Forelimb muscle (tissue), 1 donor: ENCODE results near the gene PDCD10. TPM values are rescaled to one million over a fixed set of nuclear protein-coding genes. Genes with fewer than 3 reads are reported as not detected.

Experiments
- DNase-seq: peaks from one replicate; pipeline ENCODE4 v3.0.0-alpha.2; 2013; ENCODE audit warnings: low read depth
- polyA plus RNA-seq: library from polyadenylated mRNA; unstranded; fragments of 120-200 nt; gene quantifications from one replicate; pipeline ENCODE4 v1.2.1, GENCODE V29; 2013; ENCODE audit not compliant: insufficient read length

The PDCD10 gene
- polyA plus RNA-seq: 23.8 TPM

GRCh38 chr3:167734498-167735232 is at the start of gene PDCD10:
TSS of gene PDCD10 (minus strand) at chr3:167734892. CDS start at chr3:167720157, 14,735 bp downstream.
- peak; percentile 95 for DNase-seq

- no peak for DNase-seq
Measured at GRCh38 chr3:167783781-167784180, 49.1 kb upstream of the PDCD10 start.

- DNase-seq: no peak
Measured at GRCh38 chr3:167780214-167780883, 45.7 kb upstream of the PDCD10 start.

- DNase-seq: no peak
Measured at GRCh38 chr3:167777356-167777755, 42.7 kb upstream of the PDCD10 start.

GRCh38 chr3:167776066-167776685 is 41.5 kb upstream of the PDCD10 start:
- DNase-seq: no peak

- no peak for DNase-seq
Measured at GRCh38 chr3:167773584-167773983, 38.9 kb upstream of the PDCD10 start.

GRCh38 chr3:167772992-167773391 is 38.3 kb upstream of the PDCD10 start:
- no peak for DNase-seq

- no peak for DNase-seq
Measured at GRCh38 chr3:167762296-167762695, 27.6 kb upstream of the PDCD10 start.

- no peak for DNase-seq
Measured at GRCh38 chr3:167761302-167761701, 26.6 kb upstream of the PDCD10 start.

- no peak for DNase-seq
Measured at GRCh38 chr3:167754049-167754448, 19.4 kb upstream of the PDCD10 start.

GRCh38 chr3:167750272-167750971 is 15.7 kb upstream of the PDCD10 start:
- DNase-seq: no peak

- DNase-seq: no peak
Measured at GRCh38 chr3:167749728-167750127, 15.0 kb upstream of the PDCD10 start.

GRCh38 chr3:167749209-167749608 is 14.5 kb upstream of the PDCD10 start:
- no peak for DNase-seq

- no peak for DNase-seq
Measured at GRCh38 chr3:167743799-167744198, 9.1 kb upstream of the PDCD10 start.

GRCh38 chr3:167742338-167742737 is 7.6 kb upstream of the PDCD10 start:
- DNase-seq: no peak

GRCh38 chr3:167740961-167741587 is 6.4 kb upstream of the PDCD10 start:
- no peak for DNase-seq

GRCh38 chr3:167739190-167739810 is 4.6 kb upstream of the PDCD10 start:
- no peak for DNase-seq

- no peak for DNase-seq
Measured at GRCh38 chr3:167738037-167738436, 3.3 kb upstream of the PDCD10 start.

GRCh38 chr3:167736997-167737396 is 2.3 kb upstream of the PDCD10 start:
- no peak for DNase-seq

GRCh38 chr3:167736264-167736787 is 1.6 kb upstream of the PDCD10 start:
- no peak for DNase-seq
